Posterior vena cava (tissue), 2 donors: ENCODE measurements around the gene PXT1. TPM values are rescaled to one million over a fixed set of nuclear protein-coding genes. Genes with fewer than 3 reads are reported as not detected.
A peak's percentile ranks its signal among the peaks of the same experiment; 100 is the strongest.

Experiments used
- DNase-seq: peaks from one replicate; pipeline ENCODE4 v3.0.0-alpha.2; 2020; ENCODE audit warnings: low spot score
- intact Hi-C, 2 donors: fragments of 100-400 bp; cut with DNase I; formaldehyde crosslinking; loops; one replicate each; pipeline versions ENCODE4 v1.14.1 to v1.14.2; 2022 to 2023
- total RNA-seq, 2 donors: library from RNA; stranded (reverse); fragmentation: NEBNext Ultra II Directional; extraction: Animal tissue kit (Norgen Biotek cat#: 25700); gene quantifications; one replicate each; pipeline ENCODE4 v1.2.1, GENCODE V29; 2021
- donor health status: DM: yes; HTN: yes; CAD: no.
- donor health status: DM: yes; HTN: yes; CAD: no.

Gene PXT1
- total RNA-seq, 2 donors from 2014 or later = not detected

- intact Hi-C loops = loop anchor here in 1 of 2 donors (5.0 to 10.0 kb wide), 2 partner anchors 56 to 234 kb away; no protein-coding TSS in a partner anchor
These were observed 84.3 kb downstream of the PXT1 start for GRCh38 chr6:36358226-36358915.

DNA sequence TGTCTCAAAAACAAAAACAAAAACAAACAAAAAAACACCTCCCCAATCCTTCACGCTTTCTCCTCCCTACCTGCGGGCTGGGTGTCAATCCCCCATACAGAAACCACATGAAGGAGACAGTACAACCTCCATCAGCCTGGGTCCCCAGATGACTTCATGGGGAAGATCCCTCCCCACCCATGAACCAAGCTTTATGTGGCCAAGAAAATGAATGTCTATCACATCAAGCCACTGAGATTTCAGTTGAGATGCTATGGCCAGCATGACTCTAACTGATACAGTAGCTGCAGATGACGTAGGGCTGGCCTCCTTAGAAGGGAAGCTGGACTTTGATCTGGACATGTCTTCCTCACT is 84.8 kb downstream of the PXT1 start:
- intact Hi-C loops = loop anchor here in 1 of 2 donors (5.0 to 10.0 kb wide), 2 partner anchors 56 to 233 kb away; no protein-coding TSS in a partner anchor
- peak; percentile 24 for DNase-seq

More at GRCh38 chr6:36358226-36358915, 84.3 kb downstream of the PXT1 start:
- peak; percentile 32 for DNase-seq

- intact Hi-C loops = loop anchor here in 1 of 2 donors (5.0 to 10.0 kb wide), 2 partner anchors 54 to 231 kb away; no protein-coding TSS in a partner anchor
These were observed 86.8 kb downstream of the PXT1 start for GRCh38 chr6:36355819-36356218.

DNA sequence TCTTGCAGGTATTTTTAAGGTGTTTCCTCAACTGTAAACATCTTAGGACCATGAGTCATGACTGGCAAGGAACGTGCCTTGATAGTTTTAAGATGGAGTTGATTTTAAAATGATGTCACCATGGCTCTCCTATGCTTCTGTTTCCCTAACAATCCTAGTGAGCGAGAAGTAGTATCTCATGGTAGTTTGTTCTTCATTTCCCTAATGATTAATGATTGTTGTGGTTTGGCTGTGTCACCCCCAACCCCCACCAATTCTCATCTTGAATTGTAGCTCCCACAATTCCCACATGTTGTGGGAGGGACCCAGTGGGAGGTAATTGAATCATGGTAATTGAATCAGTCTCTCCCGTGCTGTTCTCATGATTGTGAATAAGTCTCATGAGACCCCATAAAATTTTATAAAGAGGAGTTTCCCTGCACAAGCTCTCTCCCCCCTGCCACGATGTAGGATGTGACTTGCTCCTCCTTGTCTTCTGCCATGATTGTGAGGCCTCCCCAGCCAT is 89.2 kb downstream of the PXT1 start:
- DNase-seq = no peak
- intact Hi-C loops = loop anchor here in 1 of 2 donors (10.0 kb wide), 1 partner anchor 229 kb away; no protein-coding TSS in a partner anchor

More at GRCh38 chr6:36355819-36356218, 86.8 kb downstream of the PXT1 start:
- DNase-seq = no peak

DNA sequence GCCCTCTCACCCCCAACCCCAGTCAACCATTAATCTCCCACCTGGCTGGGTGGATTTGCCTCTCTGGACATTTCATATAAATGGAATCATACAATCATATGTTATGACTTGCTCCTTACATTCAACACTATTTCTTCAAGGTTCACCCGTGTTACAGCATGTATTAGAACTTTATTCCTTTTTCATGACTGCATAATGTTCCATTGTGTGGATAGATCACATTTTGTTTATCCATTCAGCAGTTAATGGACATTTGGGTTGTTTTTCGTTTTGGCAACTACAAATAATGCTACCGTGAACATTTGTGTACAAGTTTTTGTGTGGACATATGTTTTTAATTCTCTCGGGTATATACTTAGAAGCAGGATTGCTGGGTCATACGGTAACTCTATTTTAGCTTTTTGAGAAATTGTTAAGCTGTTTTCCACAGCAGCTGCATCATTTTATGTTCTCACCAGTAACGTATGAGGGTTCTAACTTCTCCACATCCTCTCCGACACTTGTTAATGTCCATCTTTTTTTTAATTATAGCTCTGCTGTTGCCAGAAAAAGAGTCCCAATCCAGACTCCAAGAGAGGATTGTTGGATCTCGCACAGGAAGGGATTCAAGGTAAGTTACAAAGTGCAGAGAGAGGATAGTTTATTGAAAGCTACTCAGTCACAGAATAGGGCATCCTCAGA is 90.0 kb downstream of the PXT1 start:
- intact Hi-C loops = loop anchor here in 1 of 2 donors (10.0 kb wide), 1 partner anchor 228 kb away; no protein-coding TSS in a partner anchor
- peak; percentile 32 for DNase-seq

- peak; percentile 92 for DNase-seq
- intact Hi-C loops = loop anchor here in 1 of 2 donors (10.0 kb wide), 1 partner anchor 226 kb away; no protein-coding TSS in a partner anchor
These were observed 91.7 kb downstream of the PXT1 start for GRCh38 chr6:36350681-36351571.

DNA sequence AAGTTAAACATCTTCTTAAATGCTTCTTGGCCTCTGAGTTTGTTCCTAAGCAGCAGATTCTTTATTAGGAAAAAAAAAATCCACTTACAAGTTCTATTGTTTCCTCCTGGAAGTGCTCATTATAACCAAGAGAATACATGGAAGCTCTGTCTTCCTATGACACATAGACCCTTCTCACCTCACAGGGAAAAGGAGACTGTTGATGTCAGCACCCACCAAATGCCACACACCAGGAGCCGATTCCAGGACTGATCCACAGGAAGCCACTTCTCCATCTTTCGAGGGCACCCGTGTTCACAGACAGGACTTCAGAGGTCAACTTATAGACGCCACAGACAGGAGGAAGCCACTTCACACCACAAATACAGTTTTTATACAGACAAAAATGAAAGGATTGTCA is 92.6 kb downstream of the PXT1 start:
- DNase-seq = peak; percentile 51
- intact Hi-C loops = loop anchor here in 1 of 2 donors (10.0 kb wide), 1 partner anchor 225 kb away; no protein-coding TSS in a partner anchor

DNA sequence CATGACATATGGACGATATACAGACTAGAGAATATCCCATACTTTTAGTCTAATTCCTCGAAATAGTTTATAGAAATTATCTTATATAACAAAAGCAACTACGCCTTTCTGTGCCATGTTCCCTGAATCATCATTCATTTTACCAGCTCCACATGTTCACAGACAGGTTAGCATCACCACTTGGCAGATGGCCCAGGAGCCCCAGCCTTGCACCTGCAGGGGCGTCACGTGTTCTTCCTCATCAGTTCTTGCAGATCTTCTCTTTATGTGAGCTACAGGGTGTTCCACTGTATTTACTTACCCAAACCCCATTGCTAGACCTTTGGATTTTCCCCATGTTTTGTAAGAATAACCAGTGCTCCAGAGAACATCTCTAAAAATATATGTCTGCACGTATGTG is 93.4 kb downstream of the PXT1 start:
- intact Hi-C loops = no loop called here
- DNase-seq = peak; percentile 54

DNA sequence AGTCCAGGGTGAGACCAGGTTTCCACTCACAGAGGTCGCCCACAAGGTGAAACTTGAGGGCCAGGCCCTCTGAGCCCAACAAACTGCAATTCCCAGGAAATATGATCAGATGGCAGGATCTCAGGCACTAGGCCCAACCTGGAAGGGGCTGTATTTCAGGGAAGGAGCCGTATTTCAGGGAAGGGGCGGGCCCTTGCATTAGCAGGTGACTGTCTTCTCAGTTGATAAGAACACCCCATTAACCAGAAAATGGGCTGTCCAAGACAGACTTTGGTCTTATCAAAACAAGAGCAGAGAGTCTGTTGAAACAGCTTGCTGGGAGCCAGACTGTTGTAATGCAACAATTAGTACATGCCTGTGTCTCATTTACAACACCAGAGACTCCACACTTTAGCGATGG is 95.0 kb downstream of the PXT1 start:
- DNase-seq = peak; percentile 51
- intact Hi-C loops = no loop called here

- DNase-seq = no peak
- intact Hi-C loops = no loop called here
These were observed 96.0 kb downstream of the PXT1 start for GRCh38 chr6:36346486-36347273.

GRCh38 chr6:36345681-36346466 is 96.8 kb downstream of the PXT1 start:
- intact Hi-C loops = no loop called here
- peak; percentile 41 for DNase-seq

DNA sequence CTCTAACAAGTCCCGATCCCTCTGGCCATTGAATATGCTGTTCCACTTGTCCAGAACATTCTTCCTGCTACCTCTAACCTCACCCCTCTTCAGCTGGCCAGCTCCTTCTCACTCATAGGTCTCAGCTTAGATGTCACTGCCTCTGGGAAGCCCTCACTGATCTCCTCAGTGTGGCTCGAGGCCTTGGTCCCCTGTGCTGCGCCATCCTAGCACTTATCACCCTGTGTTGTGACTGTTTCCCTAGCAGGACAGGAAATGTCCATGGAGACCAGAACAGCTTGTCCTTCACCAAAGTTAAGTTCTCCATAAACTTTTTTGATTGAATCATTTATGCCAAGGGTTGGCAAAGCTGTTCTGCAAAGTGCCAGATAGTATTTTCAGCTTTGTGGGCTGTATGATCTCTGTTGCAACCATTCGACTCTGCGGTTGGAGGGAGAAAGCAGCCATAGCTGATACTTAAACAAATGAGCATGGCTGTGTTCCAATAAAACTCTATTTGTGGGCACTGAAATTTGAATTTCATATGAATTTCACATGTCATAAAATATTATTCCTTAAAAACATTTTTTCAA is 99.5 kb downstream of the PXT1 start:
- intact Hi-C loops = no loop called here
- DNase-seq = peak; percentile 19

- peak; percentile 95 for DNase-seq
- intact Hi-C loops = no loop called here
These were observed 101.8 kb downstream of the PXT1 start for GRCh38 chr6:36340618-36341454.
